Adipose tissue (tissue), 3 donors: ENCODE data around the gene MCF2L2. TPM values are rescaled to one million over a fixed set of nuclear protein-coding genes. Genes with fewer than 3 reads are reported as not detected.

ENCODE experiments used
- H3K27ac ChIP-seq: one replicate; pipeline ENCODE4 v1.5.1; 2013; ENCODE audit warnings: low read depth, low read length
- WGBS, 3 donors: extraction: QIAGEN DNeasy Blood & Tissue Kit; methylation state at CpG; one replicate each; pipeline ENCODE4 v1.1.7; 2013; 5-methylcytosine and 5-hydroxymethylcytosine counted together
- polyA plus RNA-seq, 3 donors: library from polyadenylated mRNA; stranded (reverse); fragments of 200-250 nt; gene quantifications; one replicate each; pipeline ENCODE4 v1.2.3, GENCODE V29; 2013
- donor health status: healthy with polysubstance abuse.
- donor health status: Bipolar disorder and iron deficiency.
- donor health status: healthy.

The MCF2L2 gene
- polyA plus RNA-seq, 3 donors: 0.06 to 0.22 (median 0.12) TPM

DNA sequence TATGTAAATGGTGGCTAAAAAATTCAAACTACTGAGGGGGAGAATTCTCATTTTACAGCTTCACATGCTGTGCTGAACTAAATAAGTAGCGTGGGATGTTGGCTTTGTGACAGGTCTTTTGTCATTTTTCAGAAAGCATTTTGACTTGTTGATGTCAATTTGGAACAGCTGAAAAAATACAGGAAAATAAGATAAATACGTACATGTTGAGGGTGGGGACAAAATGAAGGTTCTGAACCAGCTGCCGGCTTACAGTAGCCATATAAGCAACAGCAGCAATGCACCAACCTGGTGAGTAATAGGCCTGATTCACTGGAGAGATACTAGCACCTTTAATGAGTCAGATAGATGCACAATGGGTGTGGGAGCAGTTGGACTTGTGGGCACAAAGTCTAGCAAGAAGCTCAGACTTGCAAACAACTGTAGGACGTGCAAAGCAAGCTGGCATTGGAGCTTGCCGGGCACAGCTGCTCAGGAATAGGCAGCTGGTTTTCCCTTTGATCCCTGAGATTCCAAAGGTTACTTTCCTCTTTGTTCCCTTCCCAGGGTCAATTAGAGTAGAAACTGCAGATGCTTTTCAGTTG is 162.5 kb downstream of the MCF2L2 start:
- 32 to 78% (median 67%) methylated on average over 5 of the region's 5 CpGs for WGBS, 3 donors
- H3K27ac ChIP-seq: no peak overlapping the region

DNA sequence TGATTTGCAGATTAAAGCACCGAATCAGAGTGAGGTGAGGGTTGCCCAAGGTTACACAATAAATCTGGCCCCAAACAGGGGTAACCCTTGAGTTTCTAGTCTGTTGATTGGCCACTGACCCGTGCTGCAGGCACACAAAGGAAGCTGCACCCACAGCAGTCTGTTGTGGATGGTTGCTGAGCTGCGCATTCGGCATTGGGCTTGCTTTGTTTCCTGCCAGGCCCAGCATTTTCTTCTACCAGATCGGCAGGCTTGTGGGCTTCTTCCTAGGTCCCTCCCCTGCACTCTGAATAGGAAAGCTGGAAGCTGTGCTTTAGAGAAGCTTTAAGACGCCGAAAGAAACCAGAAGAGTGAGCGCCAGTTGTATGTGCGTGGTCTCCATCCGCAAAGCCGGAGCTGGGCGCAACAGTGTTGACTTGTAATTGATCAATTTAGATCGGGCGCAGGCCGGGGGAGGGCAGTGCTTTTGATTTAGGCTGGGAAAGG is 163.2 kb downstream of the MCF2L2 start:
- WGBS, 3 donors: 46 to 59% (median 48%) methylated on average over 15 of the region's 15 CpGs
- no peak overlapping the region for H3K27ac ChIP-seq

DNA sequence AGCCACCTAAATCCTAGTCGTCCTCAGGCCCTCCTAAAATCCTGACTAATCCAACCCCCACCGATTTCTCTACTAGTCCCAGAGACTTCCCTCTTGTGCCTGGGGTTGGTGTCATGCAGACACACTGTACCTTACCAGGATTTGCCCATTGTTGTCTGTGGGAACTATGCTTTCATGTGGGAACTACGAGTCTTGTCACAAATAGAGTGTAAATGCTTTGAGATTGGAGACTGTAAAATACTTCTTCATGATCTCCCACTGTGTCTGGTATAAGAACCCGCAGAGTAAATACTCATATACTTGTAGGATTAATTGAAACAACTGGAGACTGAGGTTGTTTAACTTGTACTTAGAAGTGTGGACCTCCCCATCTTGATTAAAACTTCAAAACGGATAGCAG is 164.2 kb downstream of the MCF2L2 start:
- no peak overlapping the region for H3K27ac ChIP-seq
- WGBS, 3 donors: 69 to 77% (median 71%) methylated on average over 5 of the region's 5 CpGs

GRCh38 chr3:183262875-183263378 is 165.5 kb downstream of the MCF2L2 start:
- WGBS, 3 donors: 83 to 94% (median 84%) methylated on average over 3 of the region's 3 CpGs
- no peak overlapping the region for H3K27ac ChIP-seq

DNA sequence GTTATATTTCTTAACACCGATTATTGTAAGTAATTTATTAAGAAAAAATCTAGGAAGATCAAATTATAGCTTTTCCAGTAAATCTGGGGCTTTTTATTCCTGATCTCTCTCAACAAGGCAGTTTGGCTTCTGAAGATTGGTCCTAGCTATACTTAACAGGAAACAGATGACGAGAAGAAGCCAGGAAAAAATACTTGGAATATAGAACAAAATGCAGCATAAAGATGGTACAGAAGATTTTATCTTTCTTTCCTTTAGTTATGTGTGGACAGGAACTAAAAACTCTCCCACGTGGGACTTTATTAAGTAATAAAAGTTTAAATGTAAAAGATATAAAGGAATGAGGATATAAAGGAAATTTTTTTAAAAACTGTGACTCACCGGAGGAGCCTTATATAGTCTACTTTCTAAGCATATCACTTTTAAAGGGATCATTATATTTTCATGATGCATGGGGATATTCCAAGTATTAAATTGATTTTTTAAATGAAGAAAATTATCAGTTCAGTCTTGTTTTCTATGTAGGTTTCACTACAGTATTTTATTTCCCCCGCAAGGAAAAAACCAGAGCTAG is 167.2 kb downstream of the MCF2L2 start:
- no peak overlapping the region for H3K27ac ChIP-seq

GRCh38 chr3:183260167-183260904 is 168.1 kb downstream of the MCF2L2 start:
- 37 to 56% (median 43%) methylated on average over 7 of the region's 7 CpGs for WGBS, 3 donors
- H3K27ac ChIP-seq: no peak overlapping the region

More for the DNA sequence above, 167.2 kb downstream of the MCF2L2 start:
- WGBS, 3 donors: 69 to 80% (median 70%) methylated on average over 5 of the region's 5 CpGs

GRCh38 chr3:183259621-183260020 is 168.8 kb downstream of the MCF2L2 start:
- WGBS, 3 donors: 55 to 88% (median 56%) methylated on average over 2 of the region's 2 CpGs
- H3K27ac ChIP-seq: no peak overlapping the region

GRCh38 chr3:183259087-183259486 is 169.3 kb downstream of the MCF2L2 start:
- 76 to 81% (median 77%) methylated on average over 3 of the region's 3 CpGs for WGBS, 3 donors
- H3K27ac ChIP-seq: no peak overlapping the region

- no peak overlapping the region for H3K27ac ChIP-seq
- WGBS, 3 donors: 73 to 86% (median 77%) methylated on average over 4 of the region's 4 CpGs
These were observed 173.1 kb downstream of the MCF2L2 start for GRCh38 chr3:183255348-183255730.

- H3K27ac ChIP-seq: no peak overlapping the region
- 8 to 14% (median 13%) methylated on average over 45 to 49 of the region's 49 CpGs for WGBS, 3 donors
These were observed 173.7 kb downstream of the MCF2L2 start for GRCh38 chr3:183254487-183255347.

- peak overlapping the region; percentile 48 for H3K27ac ChIP-seq
- 0 to 1% (median 0%) methylated on average over 94 to 111 of the region's 111 CpGs for WGBS, 3 donors
These were observed 174.6 kb downstream of the MCF2L2 start for GRCh38 chr3:183253528-183254486.

GRCh38 chr3:183252973-183253527 is 175.4 kb downstream of the MCF2L2 start, which contains the start of gene B3GNT5:
TSS of gene B3GNT5 (plus strand) at chr3:183253253. CDS start at chr3:183269799, 16,546 bp downstream.
- WGBS, 3 donors: 0 to 1% (median 0%) methylated on average over 38 to 43 of the region's 43 CpGs
- peak within 1 kb of the TSS; percentile 48 for H3K27ac ChIP-seq

GRCh38 chr3:183252118-183252782 is 176.2 kb downstream of the MCF2L2 start:
- no peak overlapping the region for H3K27ac ChIP-seq
- 76 to 86% (median 86%) methylated on average over 5 of the region's 5 CpGs for WGBS, 3 donors

GRCh38 chr3:183249006-183249718 is 179.3 kb downstream of the MCF2L2 start:
- 75 to 89% (median 82%) methylated on average over 6 of the region's 6 CpGs for WGBS, 3 donors
- no peak overlapping the region for H3K27ac ChIP-seq

GRCh38 chr3:183247011-183247589 is 181.3 kb downstream of the MCF2L2 start:
- no peak overlapping the region for H3K27ac ChIP-seq
- 78 to 83% (median 81%) methylated on average over 6 of the region's 6 CpGs for WGBS, 3 donors
